IMR-90 (cell line): ENCODE measurements around the gene TAGLN.

Experiments
- BHLHE40 ChIP-seq: fragments of 150-350 bp; IDR thresholded peaks from 2 replicates; pipeline ENCODE4 v1.6.1; 2016; ENCODE audit warnings: mild to moderate bottlenecking, low read depth, low read length
- CEBPB ChIP-seq: IDR thresholded peaks from 2 replicates; pipeline ENCODE4 v1.6.1; 2012; ENCODE audit warnings: low read depth, low read length, improper control_type of control experiment
- CHD1 ChIP-seq: IDR thresholded peaks from 2 replicates; pipeline ENCODE4 v1.6.1; 2012; ENCODE audit warnings: low read depth, low read length, improper control_type of control experiment
- CTCF ChIP-seq: conservative IDR thresholded peaks from 2 replicates; pipeline ENCODE4 v1.5.1; 2012; ENCODE audit warnings: mild to moderate bottlenecking, low read depth, low read length, improper control_type of control experiment
- ELK1 ChIP-seq: fragments of 150-350 bp; IDR thresholded peaks from 2 replicates; pipeline ENCODE4 v1.6.1; 2016; ENCODE audit warnings: low read depth, mild to moderate bottlenecking, low read length, moderate library complexity, borderline replicate concordance
- POLR2A ChIP-seq: IDR thresholded peaks from 2 replicates; pipeline ENCODE4 v1.6.1; 2012; ENCODE audit warnings: mild to moderate bottlenecking, low read depth, low read length
- RAD21 ChIP-seq: IDR thresholded peaks from 2 replicates; pipeline ENCODE4 v1.6.1; 2012; ENCODE audit warnings: low read length, improper control_type of control experiment
- RCOR1 ChIP-seq: IDR thresholded peaks from 2 replicates; pipeline ENCODE4 v1.6.1; 2012; ENCODE audit warnings: mild to moderate bottlenecking, low read length, improper control_type of control experiment; ENCODE audit not compliant: insufficient replicate concordance
- SMC3 ChIP-seq: fragments of 150-350 bp; IDR thresholded peaks from 2 replicates; pipeline ENCODE4 v1.6.1; 2016; ENCODE audit warnings: low read depth, mild to moderate bottlenecking, antibody characterized with exemption, low read length, moderate library complexity
- USF2 ChIP-seq: fragments of 150-350 bp; IDR thresholded peaks from 2 replicates; pipeline ENCODE4 v1.6.1; 2017; ENCODE audit warnings: mild to moderate bottlenecking, antibody characterized with exemption, low read length, low read depth

- no peak for TF ChIP-seq CTCF
- no peak for TF ChIP-seq POLR2A
- TF ChIP-seq RCOR1: no peak
- TF ChIP-seq CEBPB: no peak
- TF ChIP-seq USF2: no peak
- no peak for TF ChIP-seq SMC3
- no peak for TF ChIP-seq BHLHE40
- no peak for TF ChIP-seq CHD1
- no peak for TF ChIP-seq ELK1
- TF ChIP-seq RAD21: no peak
These were observed 20.8 kb downstream of the TAGLN start for GRCh38 chr11:117219995-117220394.
